K562 (cell line): ENCODE measurements around the gene LMAN2. TPM values are rescaled to one million over a fixed set of nuclear protein-coding genes. Genes with fewer than 3 reads are reported as not detected.

Source experiments
- ARNT ChIP-seq, 2 experiments: fragments of 450-650 bp; IDR thresholded peaks; 2 replicates each; pipeline ENCODE4 v1.6.1; 2016; ENCODE audit warnings: mild to moderate bottlenecking in 1 of 2
- ASH1L ChIP-seq: fragments of 450-650 bp; IDR thresholded peaks from 2 replicates; pipeline ENCODE4 v1.6.1; 2018; ENCODE audit warnings: borderline replicate concordance, mild to moderate bottlenecking, low read depth; ENCODE audit not compliant: partially characterized antibody
- CGGBP1 ChIP-seq: fragments of 250-450 bp; sonication (Bioruptor Pico); IDR thresholded peaks from 2 replicates; pipeline ENCODE4 v1.9.0; 2021; ENCODE audit warnings: mild to moderate bottlenecking
- ETS1 ChIP-seq: conservative IDR thresholded peaks from 2 replicates; pipeline ENCODE4 v1.6.1; 2011; ENCODE audit warnings: low read depth, mild to moderate bottlenecking, low read length; ENCODE audit not compliant: control insufficient read depth
- HDAC1 ChIP-seq, 2 experiments: fragments of 450-650 bp; IDR thresholded peaks; 2 replicates each; pipeline ENCODE4 v1.6.1; 2016 to 2017; ENCODE audit warnings: inconsistent platforms in 1 of 2, mild to moderate bottlenecking in 1 of 2, moderate library complexity in 1 of 2
- HIVEP1 ChIP-seq: fragments of 250-450 bp; sonication (Bioruptor Pico); IDR thresholded peaks from 2 replicates; pipeline ENCODE4 v1.4.0; 2020; ENCODE audit warnings: mild to moderate bottlenecking
- KAT8 ChIP-seq: fragments of 450-650 bp; IDR thresholded peaks from 2 replicates; pipeline ENCODE4 v1.6.1; 2016; ENCODE audit warnings: low read depth, mild to moderate bottlenecking
- LCOR ChIP-seq: sonication (generic); formaldehyde crosslinking; IDR thresholded peaks from 2 replicates; pipeline ENCODE4 v1.8.0; 2022; ENCODE audit warnings: mild to moderate bottlenecking, missing genetic modification reagents
- MCM7 ChIP-seq, 2 experiments: fragments of 450-650 bp; IDR thresholded peaks; 2 replicates each; pipeline ENCODE4 v1.6.1; 2016 to 2018
- RAD21 ChIP-seq, 2 experiments: fragments of 250-450 bp in 1 of 2; fragments of 450-650 bp in 1 of 2; sonication (Bioruptor Pico) in 1 of 2; formaldehyde crosslinking in 1 of 2; IDR thresholded peaks in 1 of 2; conservative IDR thresholded peaks in 1 of 2; 2 replicates each; pipeline versions ENCODE4 v1.4.0 to v1.8.0; 2020 to 2022; ENCODE audit warnings: mild to moderate bottlenecking in 2 of 2, moderate library complexity in 1 of 2
- RBM22 ChIP-seq: fragments of 200-400 bp; formaldehyde crosslinking; IDR thresholded peaks from 2 replicates; pipeline ENCODE4 v1.6.1; 2018; ENCODE audit warnings: low read length, low read depth; ENCODE audit not compliant: poor library complexity, severe bottlenecking
- SPI1 ChIP-seq: IDR thresholded peaks from 2 replicates; pipeline ENCODE4 v1.6.1; 2011; ENCODE audit warnings: low read depth, low read length, control low read depth, borderline replicate concordance
- SRSF7 ChIP-seq: fragments of 200-400 bp; formaldehyde crosslinking; optimal IDR thresholded peaks from 2 replicates; pipeline ENCODE3; 2017; ENCODE audit warnings: mild to moderate bottlenecking, low read depth, low read length
- THRB ChIP-seq: fragments of 450-650 bp; formaldehyde crosslinking; conservative IDR thresholded peaks from 2 replicates; pipeline ENCODE4 v1.4.0; 2022; ENCODE audit warnings: mild to moderate bottlenecking, missing genetic modification characterization
- VEZF1 ChIP-seq: fragments of 200-800 bp; sonication (Bioruptor generic); IDR thresholded peaks from 2 replicates; pipeline ENCODE4 v1.6.1; 2017; ENCODE audit warnings: missing genetic modification characterization, missing compliant biosample characterization
- ZFX ChIP-seq: sonication (generic); formaldehyde crosslinking; IDR thresholded peaks from 2 replicates; pipeline ENCODE4 v1.8.0; 2022; ENCODE audit warnings: mild to moderate bottlenecking, missing genetic modification reagents, moderate library complexity
- ZNF639 ChIP-seq, 2 experiments: fragments of 200-800 bp in 1 of 2; sonication (Bioruptor generic) in 1 of 2; sonication (generic) in 1 of 2; formaldehyde crosslinking in 1 of 2; IDR thresholded peaks in 1 of 2; conservative IDR thresholded peaks in 1 of 2; 2 replicates each; pipeline versions ENCODE4 v1.5.0 to v1.6.1; 2016 to 2020; ENCODE audit warnings: missing compliant biosample characterization in 1 of 2, missing genetic modification characterization in 1 of 2, missing genetic modification reagents in 1 of 2
- ZNF655 ChIP-seq: fragments of 250-450 bp; sonication (Bioruptor Pico); IDR thresholded peaks from 2 replicates; pipeline ENCODE4 v1.5.0; 2021
- polyA plus RNA-seq, 8 experiments: library from polyadenylated mRNA; depleted of rRNA in 4 of 8; stranded (reverse) in 5 of 8; unstranded in 3 of 8; fragments of >200 nt; fragmentation: Nextera tagmentation in 2 of 8; fragmentation: Illumina TruSeq in 1 of 8; extraction: Ambion mirVana in 2 of 8; extraction: Trizol in 1 of 8; gene quantifications; 2 replicates each; pipeline versions ENCODE4 v1.2.1 to v1.2.3, GENCODE V29; 2011 to 2014; ENCODE audit warnings: inconsistent platforms in 1 of 8, missing spikeins in 1 of 8
- total RNA-seq, 7 experiments: library from RNA; depleted of rRNA in 6 of 7; stranded (reverse); fragments of >200 nt in 6 of 7; fragmentation: Illumina TruSeq in 2 of 7; extraction: Trizol in 2 of 7; gene quantifications; 2 replicates each; pipeline versions ENCODE4 v1.2.1 to v1.2.3, GENCODE V29; 2011 to 2021; ENCODE audit warnings: low replicate concordance in 1 of 7

LMAN2 gene
- total and polyA plus RNA-seq, 9 of the 15 experiments (the other 6 are each of a cell fraction or from before 2014, with no cell fraction given) = 2.7 to 254 (median 136) TPM

- TF ChIP-seq HIVEP1 (CRISPR knock-in tag) (0 out of 2 replicates have a peak, but pooled peaks have one; percentile 18), SRSF7 (no peak), SPI1 (peak; percentile 81), THRB (CRISPR knock-in tag) (peak; percentile 63; the same call in 1 of the 2 replicates), HDAC1 (IDR thresholded peaks at IDR 0.05) (peak; percentile 67 to 93), KAT8 (peak; percentile 81), ZNF655 (CRISPR knock-in tag) (no peak), VEZF1 (peak; percentile 61), ASH1L (peak; percentile 96), ETS1 (peak; percentile 88; the same call in 1 of the 2 replicates), MCM7 (IDR thresholded peaks at IDR 0.05) (no peak; a peak in 1 of 4 replicates), ARNT (IDR thresholded peaks at IDR 0.05) (peak; percentile 72 to 87; a peak in 3 of 4 replicates), LCOR (CRISPR knock-in tag) (0 out of 2 replicates have a peak, but pooled peaks have one; percentile 91), CGGBP1 (CRISPR knock-in tag) (0 out of 2 replicates have a peak, but pooled peaks have one; percentile 48), RAD21 (CRISPR knock-in tag; conservative IDR thresholded peaks at IDR 0.05 in 1 of 2, IDR thresholded peaks at IDR 0.05 in 1 of 2) (no peak), ZNF639 (CRISPR knock-in tag; conservative IDR thresholded peaks at IDR 0.05 in 1 of 2, IDR thresholded peaks at IDR 0.05 in 1 of 2) (0 out of 4 replicates have a peak, but pooled peaks of 1 of the 2 experiments have one; percentile 65), ZFX (CRISPR knock-in tag) (peak; percentile 84), RBM22 (peak; percentile 37)
Measured at GRCh38 chr5:177351392-177352329, at the start of gene LMAN2 (continued).
